GM06990 (cell line): ENCODE measurements around the gene NAPSA.

Experiments used
- DNase-seq: peaks from one replicate; pipeline ENCODE4 v3.0.0-alpha.2; 2011; ENCODE audit not compliant: insufficient read length; ENCODE audit errors: extremely low read depth
- H3K27me3 ChIP-seq: replicated peaks from 2 replicates; pipeline ENCODE4 v1.6.0; 2011; ENCODE audit warnings: low read length; ENCODE audit not compliant: control insufficient read depth, insufficient read depth
- H3K36me3 ChIP-seq: 2 replicates; pipeline ENCODE4 v1.5.1; 2011; ENCODE audit warnings: low read length; ENCODE audit not compliant: control insufficient read depth, insufficient read depth
- H3K4me3 ChIP-seq: replicated peaks from 2 replicates; pipeline ENCODE4 v1.5.1; 2011; ENCODE audit warnings: low read depth, mild to moderate bottlenecking, control low read depth, low read length
- TF ChIP-seq, protein P1 (sequence below): IDR thresholded peaks from 2 replicates; pipeline ENCODE4 v1.5.1; 2011; ENCODE audit warnings: low read length, control low read depth, mild to moderate bottlenecking, inconsistent platforms; ENCODE audit not compliant: insufficient read depth, poor library complexity, severe bottlenecking

Gene NAPSA

DNA sequence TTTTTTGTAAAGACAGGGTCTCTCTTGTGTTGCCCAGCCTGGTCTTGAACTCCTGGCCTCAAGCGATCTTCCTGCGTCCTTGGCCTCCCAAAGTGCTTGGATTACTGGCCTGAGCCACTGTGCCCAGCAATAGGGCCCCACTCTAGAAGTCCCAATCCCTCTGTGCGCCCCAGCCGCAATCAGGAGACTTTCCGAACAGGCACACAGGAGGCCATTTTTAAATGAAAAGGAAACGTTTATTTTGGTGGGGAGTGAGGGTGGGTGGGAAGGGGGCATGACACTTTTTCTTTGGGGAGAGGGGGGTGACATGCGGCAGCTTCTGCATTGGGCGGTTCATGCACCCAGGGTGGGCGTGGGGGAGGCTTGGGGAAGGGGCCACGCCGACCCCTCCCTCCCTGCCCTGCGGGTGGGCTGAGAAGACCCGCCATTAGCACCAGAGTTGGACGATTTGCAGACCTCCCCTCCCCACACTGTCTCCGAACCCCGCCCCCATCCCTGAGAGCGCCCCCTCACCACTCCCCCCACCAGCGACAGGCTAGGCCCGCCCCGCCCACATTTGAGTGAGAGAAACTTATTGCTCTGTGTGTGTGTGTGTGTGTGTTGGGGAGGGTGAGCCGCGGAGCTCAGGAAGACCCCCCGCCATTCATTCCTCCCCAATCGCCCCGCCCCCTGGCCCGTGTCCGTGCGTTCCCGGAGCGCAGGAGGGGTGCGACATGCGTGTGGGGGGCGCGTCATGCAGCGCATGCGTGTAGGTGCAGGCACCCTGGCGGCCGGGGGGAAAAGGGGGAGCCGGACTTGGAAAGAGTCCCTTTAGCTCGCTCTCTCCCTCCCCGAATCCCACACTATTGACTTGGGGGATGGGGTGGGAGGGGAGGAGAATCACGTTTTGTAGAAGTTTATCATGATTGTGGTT is 53.5 kb downstream of the NAPSA start:
- Histone ChIP-seq H3K36me3 (no peaks in the 10 kb centered on the region), H3K27me3 (peaks cover 5% of the 10 kb centered on the region), H3K4me3 (no peak overlapping the region)
- TF ChIP-seq, protein P1, sequence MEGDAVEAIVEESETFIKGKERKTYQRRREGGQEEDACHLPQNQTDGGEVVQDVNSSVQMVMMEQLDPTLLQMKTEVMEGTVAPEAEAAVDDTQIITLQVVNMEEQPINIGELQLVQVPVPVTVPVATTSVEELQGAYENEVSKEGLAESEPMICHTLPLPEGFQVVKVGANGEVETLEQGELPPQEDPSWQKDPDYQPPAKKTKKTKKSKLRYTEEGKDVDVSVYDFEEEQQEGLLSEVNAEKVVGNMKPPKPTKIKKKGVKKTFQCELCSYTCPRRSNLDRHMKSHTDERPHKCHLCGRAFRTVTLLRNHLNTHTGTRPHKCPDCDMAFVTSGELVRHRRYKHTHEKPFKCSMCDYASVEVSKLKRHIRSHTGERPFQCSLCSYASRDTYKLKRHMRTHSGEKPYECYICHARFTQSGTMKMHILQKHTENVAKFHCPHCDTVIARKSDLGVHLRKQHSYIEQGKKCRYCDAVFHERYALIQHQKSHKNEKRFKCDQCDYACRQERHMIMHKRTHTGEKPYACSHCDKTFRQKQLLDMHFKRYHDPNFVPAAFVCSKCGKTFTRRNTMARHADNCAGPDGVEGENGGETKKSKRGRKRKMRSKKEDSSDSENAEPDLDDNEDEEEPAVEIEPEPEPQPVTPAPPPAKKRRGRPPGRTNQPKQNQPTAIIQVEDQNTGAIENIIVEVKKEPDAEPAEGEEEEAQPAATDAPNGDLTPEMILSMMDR, result no peak
- DNase-seq, result no peak

DNA sequence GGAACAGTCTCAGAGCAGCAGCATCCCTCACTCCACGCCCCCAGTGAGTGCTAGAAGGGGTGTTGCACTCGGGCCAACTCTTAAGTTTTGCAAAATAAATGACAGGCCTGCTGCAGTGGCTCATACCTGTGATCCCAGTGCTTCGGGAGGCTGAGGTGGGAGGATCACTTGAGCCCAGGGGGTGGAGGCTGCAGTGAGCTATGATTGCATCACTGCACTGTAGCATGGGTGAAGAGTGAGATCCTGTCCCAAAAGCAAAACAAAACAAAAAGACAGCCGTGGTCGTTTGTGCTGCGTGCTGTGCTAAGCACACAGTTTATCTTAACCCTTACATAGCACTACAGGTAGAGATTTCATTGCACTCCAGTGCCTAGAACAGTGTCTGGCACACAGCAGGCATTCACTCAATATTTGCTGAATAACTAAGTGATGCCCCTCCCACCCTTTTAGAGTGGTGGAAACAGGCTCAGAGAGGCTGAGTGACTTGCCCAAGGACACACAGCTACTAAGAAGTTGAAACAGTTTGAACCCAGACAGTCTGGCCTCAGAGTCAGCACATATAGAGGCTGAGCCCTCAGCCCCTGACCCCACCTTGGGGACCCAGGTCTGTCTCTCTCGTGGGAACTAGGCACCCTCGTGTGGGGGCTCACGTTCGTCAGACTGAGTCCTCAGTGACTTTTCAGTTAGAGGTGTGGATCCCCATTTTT is 54.5 kb downstream of the NAPSA start:
- no peaks in the 10 kb centered on the region for H3K36me3 ChIP-seq
- H3K4me3 ChIP-seq, result no peak overlapping the region
- H3K27me3 ChIP-seq, result peaks cover 5% of the 10 kb centered on the region
- no peak for DNase-seq
- TF ChIP-seq, protein P1, result no peak

DNA sequence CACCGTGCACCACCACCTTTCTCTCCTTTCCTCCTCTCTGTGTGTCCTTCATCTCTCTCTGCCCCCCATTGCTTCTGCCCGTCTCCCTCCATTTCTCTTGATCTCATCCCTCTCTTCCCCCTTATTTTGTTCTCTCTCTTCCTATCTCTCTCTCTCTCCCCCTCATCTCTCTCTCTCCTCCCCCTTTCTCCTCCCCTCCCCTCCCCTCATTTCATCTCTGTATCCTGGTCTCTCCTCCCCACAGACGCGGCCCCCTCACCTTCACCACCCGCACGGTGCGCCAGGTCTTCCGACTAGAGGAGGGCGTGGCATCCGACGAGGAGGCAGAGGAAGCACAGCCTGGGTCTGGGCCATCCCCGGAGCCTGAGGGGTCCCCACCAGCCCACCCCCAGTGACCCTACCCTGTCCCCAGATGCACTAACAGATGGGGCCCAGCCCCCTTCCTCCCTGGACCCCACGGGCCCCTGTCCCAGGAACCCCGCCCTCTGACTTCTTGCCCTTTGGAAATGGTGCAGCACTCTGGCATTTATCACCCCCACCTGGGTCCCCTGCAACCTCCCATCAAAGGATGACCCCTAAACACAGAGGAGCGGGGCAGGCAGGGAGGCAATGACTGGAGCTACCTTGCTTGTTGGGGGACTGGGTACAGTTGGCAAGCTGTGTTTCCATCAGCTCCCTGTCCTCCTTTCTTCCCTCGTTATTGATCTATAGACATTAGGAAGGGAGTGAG is 55.9 kb downstream of the NAPSA start:
- Histone ChIP-seq H3K4me3 (no peak overlapping the region), H3K27me3 (peaks cover 2% of the 10 kb centered on the region; the same call in 1 of the 2 replicates), H3K36me3 (no peaks in the 10 kb centered on the region)
- TF ChIP-seq, protein P1, result no peak
- no peak for DNase-seq

DNA sequence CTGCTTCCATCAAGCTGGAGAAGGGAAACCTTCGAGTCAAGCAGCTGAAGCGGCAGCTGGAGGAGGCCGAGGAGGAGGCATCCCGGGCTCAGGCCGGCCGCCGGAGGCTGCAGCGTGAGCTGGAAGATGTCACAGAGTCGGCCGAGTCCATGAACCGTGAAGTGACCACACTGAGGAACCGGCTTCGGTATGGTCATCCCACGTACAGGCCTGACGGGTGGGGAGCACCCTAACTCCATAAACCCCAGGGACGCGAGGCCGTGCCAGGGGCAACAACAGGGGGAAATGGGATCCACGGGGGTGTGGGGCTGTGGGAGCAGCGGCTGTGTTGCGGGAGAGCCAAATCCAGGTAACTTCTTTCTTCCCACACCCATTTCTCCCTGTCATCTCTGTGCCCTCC is 56.4 kb downstream of the NAPSA start:
- TF ChIP-seq, protein P1, result no peak
- Histone ChIP-seq H3K4me3 (no peak overlapping the region), H3K27me3 (peaks cover 2% of the 10 kb centered on the region; the same call in 1 of the 2 replicates), H3K36me3 (no peaks in the 10 kb centered on the region)
- no peak for DNase-seq
